COLO829 (cell line): ENCODE results near the gene CASP12.

Source experiments
- DNase-seq: peaks from one replicate; pipeline ENCODE4 v3.0.0; 2012; ENCODE audit warnings: low spot score

The CASP12 gene

DNA sequence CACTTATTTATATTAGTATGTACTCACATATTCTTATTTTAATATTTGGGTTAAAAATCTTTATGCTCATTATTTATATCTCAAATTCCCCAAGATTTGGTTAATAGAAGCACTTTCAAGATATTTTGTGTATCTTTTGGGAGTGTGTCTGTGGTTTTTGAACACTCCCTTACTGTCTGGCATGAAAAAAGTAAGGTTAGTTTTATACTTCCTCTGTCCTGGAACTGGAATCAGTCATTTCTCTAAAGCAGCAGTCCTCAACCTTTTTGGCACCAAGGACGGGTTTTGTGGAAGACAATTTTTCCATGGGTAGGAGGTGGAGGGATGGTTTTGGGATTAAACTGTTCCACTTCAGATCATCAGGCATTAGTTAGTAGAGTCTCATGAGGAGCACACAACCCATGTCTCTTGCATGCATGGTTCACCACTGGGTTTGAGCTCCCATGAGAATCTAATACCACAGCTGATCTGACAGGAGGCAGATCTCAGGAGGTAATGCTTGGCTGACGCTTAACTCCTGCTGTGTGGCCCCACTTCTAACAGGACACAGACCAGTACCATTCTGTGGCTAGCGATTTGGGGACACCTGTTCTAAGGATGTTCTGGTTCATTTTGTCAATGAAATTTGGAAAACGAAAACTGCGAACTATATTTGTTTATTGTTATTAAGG lies 60.2 kb downstream of the CASP12 start:
- no peak for DNase-seq

DNA sequence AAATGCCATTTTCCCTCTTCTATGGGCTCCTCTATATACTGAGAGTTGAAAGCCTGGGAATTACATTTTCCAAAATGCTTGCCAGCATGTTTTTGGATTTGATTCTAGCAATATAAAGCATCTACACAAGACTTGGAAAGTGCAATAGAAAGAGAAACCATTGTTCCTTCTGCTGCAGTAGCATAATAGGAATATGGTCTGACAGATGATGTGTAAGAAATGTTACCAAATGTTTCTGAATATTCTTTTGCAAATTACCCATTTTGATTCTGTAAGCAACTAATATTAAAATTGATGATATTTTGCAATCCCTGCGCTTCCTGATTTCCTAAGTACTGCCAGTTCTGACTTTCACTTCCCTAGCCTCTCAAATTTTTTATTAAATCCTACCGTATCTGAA lies 61.6 kb downstream of the CASP12 start:
- no peak for DNase-seq
